Suppressor macrophage treated with lipopolysaccharide for 1 hour (primary cell): ENCODE results near the gene LHX3.

Experiments used
- DNase-seq, 3 donors: peaks; one replicate each; pipeline ENCODE4 v3.0.0-alpha.2; 2020 to 2022

The LHX3 gene

DNA sequence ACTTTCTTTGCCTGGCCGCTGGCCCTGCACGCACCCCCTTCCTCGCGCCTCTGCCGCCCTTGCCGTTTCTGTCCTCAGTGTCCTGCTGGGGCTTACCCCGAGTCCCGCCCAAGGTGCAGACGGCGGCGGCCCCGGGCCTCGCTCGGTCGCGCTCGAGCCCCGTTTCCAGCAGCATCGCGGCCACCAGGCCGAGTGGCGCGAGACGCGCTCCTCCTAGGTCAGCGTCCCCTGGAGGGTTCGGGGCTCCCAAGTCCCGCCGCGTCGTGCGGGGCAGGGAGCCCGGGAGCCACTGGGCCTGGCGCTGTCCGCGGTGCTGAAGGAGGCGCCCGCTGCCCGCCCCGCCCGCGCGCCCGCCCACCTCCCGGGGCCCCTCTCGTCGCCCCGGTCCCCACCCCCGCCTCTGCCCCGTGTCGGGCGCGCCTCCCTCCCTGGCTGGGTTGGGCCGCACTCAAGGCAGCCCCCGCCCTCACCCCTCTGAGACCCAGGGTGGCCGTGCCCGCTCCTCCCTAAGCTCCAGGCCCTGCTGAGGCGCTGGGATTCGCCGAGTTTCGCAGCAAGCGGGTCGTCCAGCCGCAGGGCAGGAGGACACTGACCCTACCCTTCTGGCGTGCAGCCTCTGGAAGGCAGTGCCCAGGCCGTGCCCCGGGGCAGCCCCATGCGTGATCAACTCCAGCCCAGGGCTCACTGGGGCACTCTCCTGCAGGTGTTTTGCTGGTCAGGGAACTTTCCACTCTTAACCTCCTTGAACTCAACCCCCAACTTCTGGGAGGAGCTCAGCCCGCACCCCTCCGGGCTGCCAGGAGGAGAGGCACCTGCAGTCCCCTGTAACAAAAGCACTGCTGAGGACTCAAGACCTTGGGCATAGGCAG is at the start of gene LHX3:
TSS of gene LHX3 (minus strand) at position 291 of the 869 bp plus-strand sequence. CDS start at position 175, 116 bp downstream.
- peak; percentile 23 to 68 (median 44) for DNase-seq

DNA sequence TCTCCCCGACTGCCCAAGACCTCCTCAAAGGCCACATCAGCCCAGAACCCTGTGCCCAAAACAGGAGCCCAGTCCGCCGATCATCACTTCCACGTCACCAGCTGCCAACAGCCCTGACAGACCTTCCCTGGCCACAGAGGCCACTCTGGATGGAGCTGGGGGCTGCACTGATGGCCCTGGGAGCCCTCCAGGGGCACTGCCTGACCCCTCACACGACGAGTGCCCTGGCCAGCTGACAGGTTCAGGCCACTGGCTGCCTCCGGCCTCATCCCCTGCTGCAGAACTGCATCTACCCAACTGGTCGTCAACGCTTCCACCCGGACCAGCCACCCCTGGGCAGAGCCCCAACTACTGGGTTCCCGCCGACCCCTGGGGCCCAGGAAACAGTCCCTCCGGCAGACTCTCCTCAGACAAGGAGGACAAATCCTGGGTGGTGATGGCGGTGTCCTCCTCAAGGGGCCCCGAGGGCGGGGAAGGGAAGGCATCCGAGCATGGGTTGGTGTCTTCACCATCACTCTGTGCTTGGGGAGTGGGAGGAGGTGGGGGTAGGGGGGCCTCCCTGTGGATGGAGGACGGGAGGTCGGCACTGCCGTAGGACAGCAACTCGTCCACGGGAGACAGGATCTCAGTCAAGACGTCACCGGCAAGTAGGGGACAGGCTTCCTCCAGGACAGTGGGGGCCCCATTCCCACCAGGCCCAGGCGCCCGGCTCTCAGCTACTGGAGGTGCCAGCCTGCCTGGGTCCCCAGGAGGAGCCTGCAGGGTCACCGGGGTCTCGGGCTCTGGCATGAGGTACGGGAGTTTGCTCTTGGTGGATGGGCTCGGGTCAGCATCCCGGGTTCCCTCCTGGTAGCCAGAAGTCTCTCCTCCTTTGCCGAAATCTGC is 48.6 kb upstream of the LHX3 start:
- no peak for DNase-seq

DNA sequence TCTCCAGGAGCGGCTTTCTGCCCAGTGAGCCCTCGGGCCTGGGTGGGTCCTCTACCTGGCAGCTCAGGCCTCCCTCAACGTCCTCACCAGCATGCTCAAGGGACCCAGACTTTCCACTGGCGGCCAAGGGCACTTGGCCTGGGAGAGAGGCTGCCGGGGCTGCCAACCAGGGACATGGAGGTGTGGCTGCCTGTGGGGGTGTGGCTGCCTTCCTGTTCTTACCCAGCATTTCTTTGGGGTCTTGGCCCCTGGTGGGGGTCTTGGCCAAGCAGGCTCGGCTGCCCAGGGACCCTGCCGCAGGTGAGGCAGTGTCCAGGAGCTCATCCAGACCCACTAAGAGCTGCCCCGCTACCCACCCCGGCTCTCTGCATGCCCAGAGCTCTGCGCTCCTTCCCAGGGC is 47.9 kb upstream of the LHX3 start:
- DNase-seq: no peak

DNA sequence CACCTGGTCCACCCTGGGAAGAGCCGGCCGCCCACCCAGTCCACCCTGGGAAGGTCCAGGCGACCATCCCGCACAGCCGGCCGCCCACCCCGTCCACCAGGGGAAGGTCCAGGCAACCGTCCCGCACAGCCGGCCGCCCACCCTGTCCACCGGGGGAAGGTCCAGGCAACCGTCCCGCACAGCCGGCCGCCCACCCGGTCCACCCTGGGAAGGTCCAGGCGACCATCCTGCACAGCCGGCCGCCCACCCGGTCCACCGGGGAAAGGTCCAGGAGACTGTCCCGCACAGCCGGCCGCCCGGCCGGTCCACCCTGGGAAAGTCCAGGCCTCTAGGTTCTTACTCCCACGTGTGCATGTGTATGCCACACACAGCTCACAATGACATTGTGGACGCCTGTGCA is 47.4 kb upstream of the LHX3 start:
- DNase-seq: no peak

DNA sequence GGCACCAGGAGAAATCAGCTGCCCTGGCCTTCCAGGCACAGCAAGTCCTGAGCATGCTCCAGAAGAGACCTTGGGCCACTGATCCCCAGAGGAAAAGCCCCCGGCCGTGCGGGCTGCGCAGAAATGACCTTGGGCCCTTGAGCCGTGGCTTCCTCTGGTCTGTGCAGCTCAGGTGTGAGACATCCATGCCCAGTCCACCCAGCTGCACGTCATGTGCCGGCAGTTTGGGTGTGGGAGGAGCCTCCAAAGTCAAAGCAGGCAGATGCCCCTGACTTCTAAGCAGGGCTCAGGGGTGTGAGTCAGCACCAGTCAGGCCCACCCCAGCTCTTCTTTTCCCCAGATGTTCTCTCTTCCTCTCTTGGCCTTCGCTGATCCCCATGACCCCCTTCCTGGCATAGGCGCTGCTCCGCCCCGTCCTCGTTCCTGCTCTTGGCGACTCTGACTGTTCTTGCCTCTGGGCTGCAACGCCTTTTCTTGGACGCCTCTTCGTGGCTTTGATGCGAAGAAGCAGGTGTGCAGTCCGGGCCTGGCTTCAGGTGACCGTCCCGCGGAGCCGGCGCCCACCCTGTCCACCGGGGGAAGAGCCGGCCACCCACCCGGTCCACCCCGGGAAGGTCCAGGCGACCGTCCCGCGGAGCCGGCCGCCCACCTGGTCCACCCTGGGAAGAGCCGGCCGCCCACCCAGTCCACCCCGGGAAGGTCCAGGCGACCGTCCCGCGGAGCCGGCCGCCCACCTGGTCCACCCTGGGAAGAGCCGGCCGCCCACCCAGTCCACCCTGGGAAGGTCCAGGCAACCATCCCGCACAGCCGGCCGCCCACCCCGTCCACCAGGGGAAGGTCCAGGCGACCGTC is 46.6 kb upstream of the LHX3 start:
- DNase-seq: peak in 1 of 3 donors; percentile 24

DNA sequence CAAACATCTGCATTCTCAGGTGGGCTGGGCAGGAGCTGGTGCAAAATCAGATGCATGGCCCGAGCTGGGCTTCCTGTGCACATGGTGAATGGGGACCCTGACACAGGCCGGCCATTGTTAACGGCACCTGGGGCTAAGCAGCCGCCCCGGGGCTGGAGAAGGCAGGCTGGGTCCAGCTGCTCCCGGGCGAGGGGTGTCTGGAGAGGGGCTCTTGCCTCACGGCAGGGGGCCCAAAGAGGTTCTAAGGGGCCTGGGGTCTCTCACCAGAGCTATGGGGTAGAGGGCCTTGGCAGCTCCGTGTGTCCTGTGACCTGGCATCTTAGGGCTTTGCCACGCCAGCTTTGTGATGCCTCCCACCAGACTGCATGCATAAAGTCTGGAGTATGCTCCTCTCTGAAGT is 45.7 kb upstream of the LHX3 start:
- DNase-seq: no peak

GRCh38 chr9:136249877-136250559 is 45.1 kb upstream of the LHX3 start:
- DNase-seq: no peak

DNA sequence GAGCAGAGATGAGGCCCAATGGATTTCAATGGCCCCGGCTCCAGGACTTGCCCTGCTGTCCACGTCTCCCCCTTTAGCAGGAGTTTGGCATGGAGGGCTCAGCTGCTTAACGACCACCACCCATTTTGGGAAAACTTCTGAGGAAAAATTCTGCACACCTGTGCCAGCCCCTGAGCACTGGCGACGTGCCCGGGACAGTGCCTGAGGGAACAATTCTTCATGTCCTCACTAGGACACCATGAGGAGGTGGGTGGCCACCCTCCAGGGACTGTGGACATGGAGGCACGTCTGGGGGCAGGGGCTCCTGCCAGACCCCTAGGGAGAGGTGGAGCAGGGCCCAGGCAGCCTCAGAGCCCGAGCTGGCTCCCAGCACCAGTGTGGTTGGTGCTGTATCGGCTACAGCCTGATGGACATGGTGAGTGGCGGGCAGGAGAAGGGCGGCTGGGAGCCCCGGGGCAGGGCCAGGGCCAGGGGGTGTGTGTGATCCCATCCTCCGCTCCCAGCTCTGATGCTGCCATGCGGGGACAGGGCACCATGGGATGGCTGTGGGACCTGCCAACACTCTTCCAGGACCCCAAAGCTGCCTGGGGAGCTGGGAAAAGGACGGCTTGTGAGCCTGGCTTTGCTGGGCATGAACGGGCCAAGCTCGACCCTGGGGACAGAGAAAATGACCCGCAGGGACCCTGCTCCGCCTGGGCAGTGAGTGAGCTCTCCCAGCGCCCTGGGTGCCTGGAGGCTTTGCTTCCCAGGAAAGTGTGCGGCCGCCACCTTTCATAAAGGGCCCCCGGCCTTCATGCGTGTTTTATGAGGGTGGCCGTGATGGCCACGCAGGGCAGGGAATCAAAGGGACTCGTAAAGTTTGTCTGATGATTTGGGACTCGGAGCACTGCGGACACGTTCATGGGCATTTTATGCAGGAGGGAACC is 44.3 kb upstream of the LHX3 start:
- no peak for DNase-seq

GRCh38 chr9:136247947-136248637 is 43.2 kb upstream of the LHX3 start:
- DNase-seq: no peak

DNA sequence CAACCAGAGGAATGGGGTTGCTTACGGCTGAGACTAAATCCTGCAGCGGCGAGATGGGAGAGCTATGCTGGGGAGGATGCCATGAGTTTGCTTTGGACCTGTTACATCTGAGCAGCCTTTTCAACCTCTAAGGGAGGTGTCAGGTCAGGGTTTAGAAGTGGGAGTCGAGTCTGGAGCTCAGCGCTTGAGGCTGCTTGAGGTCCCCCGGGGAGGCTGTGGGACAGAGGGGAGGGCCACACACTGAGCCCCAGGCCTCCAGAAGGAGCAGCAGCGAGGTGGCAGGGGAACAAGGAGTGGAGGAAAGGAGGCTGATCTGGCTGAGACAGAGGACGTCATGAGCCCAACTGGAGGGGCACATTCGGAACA is 42.6 kb upstream of the LHX3 start:
- DNase-seq: no peak

- DNase-seq: no peak
Measured at GRCh38 chr9:136246849-136247550, 42.1 kb upstream of the LHX3 start.

DNA sequence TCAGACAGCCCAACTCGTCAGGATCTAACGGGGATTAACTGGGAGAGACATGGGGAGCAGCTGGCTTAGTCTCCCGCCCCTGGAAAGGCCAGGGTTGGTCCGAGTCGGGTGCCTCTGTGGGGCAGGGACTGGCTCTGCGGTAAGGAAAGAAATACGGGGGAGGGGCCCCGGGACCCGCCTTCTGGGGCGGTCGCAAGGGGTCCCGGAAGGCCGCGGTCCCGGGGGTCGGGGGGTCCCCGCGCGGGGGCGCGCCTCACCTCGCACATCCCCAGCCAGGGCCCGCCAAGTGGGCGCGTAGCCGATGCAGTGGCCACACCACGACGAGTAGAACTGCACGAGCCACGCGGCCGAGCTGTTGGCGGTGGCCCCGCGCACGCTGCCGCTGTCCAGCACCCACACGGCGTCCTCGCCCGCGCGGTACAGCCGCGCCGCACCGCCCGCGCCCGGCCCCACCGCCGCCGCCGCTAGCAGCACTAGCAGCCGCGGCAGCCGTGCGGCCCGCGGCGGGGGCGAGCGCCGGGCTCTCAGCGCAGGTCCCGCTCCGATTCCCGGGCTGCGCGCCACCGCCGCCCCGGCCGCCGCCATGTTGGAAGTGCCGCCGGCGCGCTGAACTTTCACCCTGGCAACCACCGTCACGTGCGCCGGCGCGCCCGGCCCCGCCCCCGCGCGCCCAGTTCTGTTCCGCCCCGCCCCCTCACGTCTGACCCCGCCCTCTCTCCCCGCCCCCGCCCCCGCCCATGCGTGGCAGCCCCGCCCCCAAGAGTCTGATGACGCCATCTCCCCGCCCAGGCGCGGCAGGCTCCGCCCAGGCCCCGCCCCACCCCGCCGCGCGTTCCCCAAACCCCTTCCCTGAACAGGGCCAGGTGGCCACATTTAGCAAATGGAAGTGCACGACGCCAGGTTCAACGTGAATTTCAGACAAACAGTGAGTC is 40.6 kb upstream of the LHX3 start, which contains the start of gene QSOX2:
TSS of gene QSOX2 (minus strand) at position 594 of the 932 bp plus-strand sequence. CDS start at position 585, 9 bp downstream.
- DNase-seq: peak; percentile 82 to 96 (median 93)

GRCh38 chr9:136244969-136245218 is 40.0 kb upstream of the LHX3 start:
- no peak for DNase-seq

DNA sequence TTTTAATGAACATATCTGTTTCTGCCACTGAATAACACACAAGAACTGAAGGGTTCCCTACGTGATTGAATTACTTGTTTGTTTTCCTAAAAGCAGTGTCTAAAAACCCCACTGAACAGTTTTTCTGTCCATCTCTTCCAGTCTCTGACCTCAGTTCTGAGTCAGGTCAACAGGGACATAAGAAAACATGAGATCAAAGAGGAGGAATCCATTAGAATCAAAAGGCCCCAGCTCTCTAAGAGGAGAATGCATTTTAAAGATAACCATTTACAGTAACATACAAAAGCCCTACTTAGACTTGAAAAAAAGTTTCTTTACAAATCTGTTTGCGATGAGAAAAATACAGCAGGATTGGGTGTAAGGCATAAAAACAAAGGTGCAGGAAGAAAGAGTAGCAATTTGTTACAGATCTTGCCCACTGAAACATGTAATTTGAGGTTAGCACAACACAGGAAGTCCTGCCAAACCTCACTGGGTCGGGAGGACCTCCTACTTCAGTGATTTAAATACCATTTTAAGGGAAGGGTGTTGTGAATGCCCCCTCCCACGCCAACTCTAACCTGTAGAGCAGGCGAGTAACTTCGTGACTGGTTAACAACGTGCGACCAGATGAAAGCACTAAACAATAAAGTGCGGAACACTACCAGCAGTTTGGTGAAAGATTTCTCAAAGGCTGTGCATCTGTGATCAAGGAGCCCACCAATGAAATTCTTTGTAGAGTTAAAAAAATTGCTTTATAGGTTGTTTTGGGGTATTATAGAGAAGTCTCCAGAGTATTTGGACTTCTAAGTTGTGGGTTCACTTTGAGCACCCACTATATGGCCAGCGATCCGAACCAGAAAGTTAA is 39.4 kb upstream of the LHX3 start:
- peak; percentile 40 to 60 (median 44) for DNase-seq

DNA sequence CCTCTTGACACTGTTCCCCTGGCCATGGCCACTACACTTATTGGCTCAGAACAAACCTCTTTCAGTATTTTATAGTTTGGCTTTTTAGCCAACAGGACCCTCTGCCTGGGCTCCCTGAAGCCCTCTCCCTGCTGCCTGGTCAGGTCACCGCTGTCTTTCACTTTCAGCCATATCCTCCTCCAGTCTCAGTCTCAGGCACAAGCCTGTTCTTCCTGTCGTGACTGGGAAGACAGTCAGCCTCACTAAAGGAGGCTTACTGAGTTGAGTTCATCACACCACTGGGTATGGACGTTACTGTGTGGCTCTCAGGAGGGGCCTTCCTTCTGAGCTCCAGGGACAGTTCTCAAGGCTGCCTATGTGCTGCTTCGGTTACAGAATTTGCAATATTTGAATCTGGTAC is 38.7 kb upstream of the LHX3 start:
- no peak for DNase-seq

DNA sequence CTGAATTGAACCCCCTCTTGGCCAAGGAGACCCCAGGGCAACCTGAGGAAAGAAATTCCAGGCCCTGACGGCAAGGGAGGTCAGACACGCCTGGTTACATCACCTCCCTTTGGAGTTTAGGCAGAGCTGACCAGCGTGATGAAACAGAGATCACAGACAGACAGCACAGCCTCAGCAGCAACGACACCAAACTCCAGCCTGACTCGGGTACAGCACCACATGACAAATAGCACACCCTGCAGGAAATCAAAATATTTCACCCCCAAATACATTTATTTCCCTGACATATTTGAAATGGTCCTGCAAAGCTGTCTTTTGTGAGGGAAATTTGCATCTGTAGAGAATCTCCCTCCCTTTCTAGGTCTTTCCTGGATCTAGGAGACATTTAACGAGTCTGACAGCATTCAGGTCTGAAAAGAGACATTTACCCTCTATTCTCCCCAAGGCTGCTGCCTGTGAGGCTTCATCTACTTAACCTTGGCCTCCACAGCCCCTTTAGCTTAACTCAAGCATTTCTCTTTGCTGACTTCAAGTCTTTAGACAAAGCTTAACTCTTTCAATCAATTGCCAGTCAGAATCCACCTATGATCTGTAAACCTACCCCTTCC is 38.1 kb upstream of the LHX3 start:
- no peak for DNase-seq

GRCh38 chr9:136242248-136242647 is 37.3 kb upstream of the LHX3 start:
- no peak for DNase-seq
